Esophagus muscularis mucosa (tissue), 4 donors: ENCODE measurements around the gene MRPL50. TPM values are rescaled to one million over a fixed set of nuclear protein-coding genes. Genes with fewer than 3 reads are reported as not detected.

ENCODE experiments used
- DNase-seq: peaks from one replicate; pipeline ENCODE4 v3.0.0-alpha.2; 2017; ENCODE audit errors: extremely low spot score
- H3K27ac ChIP-seq, 4 donors: fragments of 200-600 bp; sonication (generic); replicated peaks in 1 of 4; 1 replicate in 3 of 4; 2 replicates in 1 of 4; pipeline ENCODE4 v1.5.1; 2016 to 2019; ENCODE audit warnings: mild to moderate bottlenecking in 1 of 4
- H3K27me3 ChIP-seq, 4 donors: fragments of 200-600 bp; sonication (generic); one replicate each; pipeline versions ENCODE4 v1.5.1 to v1.6.0; 2016 to 2019
- H3K36me3 ChIP-seq, 4 donors: fragments of 200-600 bp; sonication (generic); one replicate each; pipeline ENCODE4 v1.5.1; 2016 to 2019
- H3K4me1 ChIP-seq, 4 donors: fragments of 200-600 bp; sonication (generic); one replicate each; pipeline ENCODE4 v1.5.1; 2016 to 2019
- H3K4me3 ChIP-seq, 4 donors: fragments of 200-600 bp; sonication (generic); 1 replicate in 2 of 4; 2 replicates in 2 of 4; pipeline ENCODE4 v1.5.1; 2016 to 2019; ENCODE audit warnings: mild to moderate bottlenecking in 4 of 4, moderate library complexity in 1 of 4
- H3K9me3 ChIP-seq, 4 donors: fragments of 200-600 bp; sonication (generic); 1 replicate in 3 of 4; 2 replicates in 1 of 4; pipeline ENCODE4 v1.5.1; 2016 to 2019
- CTCF ChIP-seq, 3 experiments: fragments of 200-600 bp in 2 of 3; fragments of 450-650 bp in 1 of 3; sonication (generic) in 2 of 3; IDR thresholded peaks; one replicate each; pipeline ENCODE4 v1.5.1; 2017 to 2019; ENCODE audit warnings: antibody characterized with exemption in 3 of 3, mild to moderate bottlenecking in 2 of 3, moderate library complexity in 1 of 3
- EP300 ChIP-seq: sonication (generic); formaldehyde crosslinking; IDR thresholded peaks from one replicate; pipeline ENCODE4 v1.6.1; 2017; ENCODE audit warnings: antibody characterized with exemption
- POLR2A ChIP-seq: fragments of 450-650 bp; IDR thresholded peaks from one replicate; pipeline ENCODE4 v1.6.1; 2017; ENCODE audit warnings: antibody characterized with exemption, moderate library complexity, mild to moderate bottlenecking, low read depth
- POLR2AphosphoS5 ChIP-seq, 2 donors: sonication (generic); formaldehyde crosslinking; IDR thresholded peaks; one replicate each; pipeline ENCODE4 v1.6.1; 2017; ENCODE audit warnings: antibody characterized with exemption in 2 of 2
- WGBS: methylation state at CpG from one replicate; pipeline ENCODE4 v1.1.5; 2018; 5-methylcytosine and 5-hydroxymethylcytosine counted together
- intact Hi-C: fragments of 100-400 bp; cut with DNase I; formaldehyde crosslinking; loops from one replicate; pipeline ENCODE4 v1.15.1; 2023
- total RNA-seq, 4 donors: library from RNA; depleted of rRNA; stranded (reverse); fragments of >200 nt; gene quantifications; one replicate each; pipeline versions ENCODE4 v1.1.0 to v1.2.1, GENCODE V29; 2016

Gene MRPL50
- total RNA-seq, 4 donors from 2014 or later = 8.3 to 12.9 (median 10.4) TPM

- intact Hi-C loops = no loop called here
- no peaks in the 10 kb centered on the region for H3K27me3 ChIP-seq
- no peak overlapping the region for H3K4me3 ChIP-seq
- H3K9me3 ChIP-seq = no peaks in the 10 kb centered on the region
- no peaks in the 10 kb centered on the region for H3K36me3 ChIP-seq
- no peak overlapping the region for H3K27ac ChIP-seq
- TF ChIP-seq POLR2AphosphoS5 (IDR thresholded peaks at IDR 0.05) (no peak), POLR2A (no peak), EP300 (no peak), CTCF (IDR thresholded peaks at IDR 0.05) (no peak)
- DNase-seq = no peak
- 78% methylated on average over 1 of the region's 1 CpG for WGBS
- H3K4me1 ChIP-seq = no peaks in the 10 kb centered on the region
Observed at GRCh38 chr9:101356619-101357018, 41.8 kb downstream of the MRPL50 start.

- TF ChIP-seq EP300 = no peak
- TF ChIP-seq POLR2AphosphoS5 (IDR thresholded peaks at IDR 0.05) = no peak
- no peak for TF ChIP-seq CTCF (IDR thresholded peaks at IDR 0.05)
- no peak for TF ChIP-seq POLR2A
- no peaks in the 10 kb centered on the region for H3K9me3 ChIP-seq
- H3K4me1 ChIP-seq = no peaks in the 10 kb centered on the region
- no peaks in the 10 kb centered on the region for H3K27me3 ChIP-seq
- H3K27ac ChIP-seq = no peak overlapping the region
- H3K4me3 ChIP-seq = no peak overlapping the region
- DNase-seq = no peak
- 66% methylated on average over 4 of the region's 7 CpGs for WGBS
- no peaks in the 10 kb centered on the region for H3K36me3 ChIP-seq
- intact Hi-C loops = no loop called here
Observed at GRCh38 chr9:101354765-101355708, 43.4 kb downstream of the MRPL50 start.

- no peak for TF ChIP-seq POLR2AphosphoS5 (IDR thresholded peaks at IDR 0.05)
- TF ChIP-seq CTCF (IDR thresholded peaks at IDR 0.05) = no peak
- no peak for TF ChIP-seq POLR2A
- TF ChIP-seq EP300 = no peak
- no peak for DNase-seq
- Histone ChIP-seq H3K27me3 (no peaks in the 10 kb centered on the region), H3K4me1 (no peaks in the 10 kb centered on the region), H3K9me3 (no peaks in the 10 kb centered on the region), H3K27ac (no peak overlapping the region), H3K4me3 (no peak overlapping the region), H3K36me3 (no peaks in the 10 kb centered on the region)
- intact Hi-C loops = no loop called here
- WGBS = 80% methylated on average over 5 of the region's 5 CpGs
Observed at GRCh38 chr9:101354143-101354764, 44.2 kb downstream of the MRPL50 start.

GRCh38 chr9:101353683-101354082 is 44.7 kb downstream of the MRPL50 start:
- H3K4me3 ChIP-seq = no peak overlapping the region
- H3K9me3 ChIP-seq = no peaks in the 10 kb centered on the region
- intact Hi-C loops = no loop called here

More at GRCh38 chr9:101353683-101354082, 44.7 kb downstream of the MRPL50 start:
- no peaks in the 10 kb centered on the region for H3K27me3 ChIP-seq
- 87% methylated on average over 2 of the region's 2 CpGs for WGBS
- no peaks in the 10 kb centered on the region for H3K36me3 ChIP-seq
- no peak overlapping the region for H3K27ac ChIP-seq
- TF ChIP-seq POLR2AphosphoS5 (IDR thresholded peaks at IDR 0.05) (no peak), EP300 (no peak), POLR2A (no peak), CTCF (IDR thresholded peaks at IDR 0.05) (no peak)
- no peak for DNase-seq
- no peaks in the 10 kb centered on the region for H3K4me1 ChIP-seq
